ENCODE measurements around the gene CUL1.

DNA sequence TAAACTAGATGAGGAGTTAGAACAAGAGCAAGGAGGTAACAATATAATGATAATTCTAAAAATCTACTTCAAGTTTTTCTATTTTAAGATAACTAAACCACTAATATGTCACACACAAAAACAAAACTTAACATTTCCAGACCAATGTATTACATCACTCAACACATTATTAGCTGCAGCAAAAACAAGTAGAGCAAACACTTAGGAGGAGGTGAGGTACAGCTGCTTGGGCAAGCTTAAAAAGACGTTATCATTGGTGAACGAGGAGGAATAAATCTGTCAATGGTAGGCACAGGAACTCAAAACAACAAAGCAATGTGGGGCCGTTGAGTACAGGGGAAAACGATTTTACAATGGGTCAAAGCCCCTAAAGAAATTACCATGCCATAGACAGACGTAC is 126.6 kb downstream of the CUL1 start:
- TF ChIP-seq, protein P1, sequence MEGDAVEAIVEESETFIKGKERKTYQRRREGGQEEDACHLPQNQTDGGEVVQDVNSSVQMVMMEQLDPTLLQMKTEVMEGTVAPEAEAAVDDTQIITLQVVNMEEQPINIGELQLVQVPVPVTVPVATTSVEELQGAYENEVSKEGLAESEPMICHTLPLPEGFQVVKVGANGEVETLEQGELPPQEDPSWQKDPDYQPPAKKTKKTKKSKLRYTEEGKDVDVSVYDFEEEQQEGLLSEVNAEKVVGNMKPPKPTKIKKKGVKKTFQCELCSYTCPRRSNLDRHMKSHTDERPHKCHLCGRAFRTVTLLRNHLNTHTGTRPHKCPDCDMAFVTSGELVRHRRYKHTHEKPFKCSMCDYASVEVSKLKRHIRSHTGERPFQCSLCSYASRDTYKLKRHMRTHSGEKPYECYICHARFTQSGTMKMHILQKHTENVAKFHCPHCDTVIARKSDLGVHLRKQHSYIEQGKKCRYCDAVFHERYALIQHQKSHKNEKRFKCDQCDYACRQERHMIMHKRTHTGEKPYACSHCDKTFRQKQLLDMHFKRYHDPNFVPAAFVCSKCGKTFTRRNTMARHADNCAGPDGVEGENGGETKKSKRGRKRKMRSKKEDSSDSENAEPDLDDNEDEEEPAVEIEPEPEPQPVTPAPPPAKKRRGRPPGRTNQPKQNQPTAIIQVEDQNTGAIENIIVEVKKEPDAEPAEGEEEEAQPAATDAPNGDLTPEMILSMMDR (IDR thresholded peaks at IDR 0.05): no peak
- TF ChIP-seq POLR2A (IDR thresholded peaks at IDR 0.05): no peak
